CD4-positive, CD25-positive, alpha-beta regulatory T cell (primary cell): ENCODE data around the gene FHIT. TPM values are rescaled to one million over a fixed set of nuclear protein-coding genes. Genes with fewer than 3 reads are reported as not detected.

ENCODE experiments used
- ATAC-seq, 2 donors: fragments of 150-1000 bp; cut with Tn5 transposase; one replicate each; pipeline ENCODE4 v1.10.0; 2021; ENCODE audit warnings: low read depth in 2 of 2, moderate number of reproducible peaks in 2 of 2, moderate library complexity in 1 of 2
- DNase-seq, 3 donors: peaks; one replicate each; pipeline versions ENCODE4 v3.0.0 to v3.0.0-alpha.2; 2012 to 2022; ENCODE audit warnings: mixed read lengths in 1 of 3
- H3K27ac ChIP-seq: one replicate; pipeline ENCODE4 v1.7.0; 2013; ENCODE audit warnings: mild to moderate bottlenecking, low read length; ENCODE audit not compliant: insufficient read depth, poor library complexity, severe bottlenecking
- H3K27me3 ChIP-seq: one replicate; pipeline ENCODE4 v1.7.0; 2013; ENCODE audit warnings: low read length; ENCODE audit not compliant: control insufficient read depth, insufficient read depth
- H3K36me3 ChIP-seq: one replicate; pipeline ENCODE4 v1.7.0; 2013; ENCODE audit warnings: mild to moderate bottlenecking, low read length, moderate library complexity; ENCODE audit not compliant: control insufficient read depth, insufficient read depth
- H3K4me1 ChIP-seq: 2 replicates; pipeline ENCODE4 v1.7.0; 2013; ENCODE audit warnings: mild to moderate bottlenecking, low read length; ENCODE audit not compliant: insufficient read depth, control insufficient read depth, poor library complexity, severe bottlenecking
- H3K4me3 ChIP-seq: one replicate; pipeline ENCODE4 v1.7.0; 2013; ENCODE audit warnings: low read depth, mild to moderate bottlenecking, low read length, moderate library complexity
- H3K9me3 ChIP-seq, 2 experiments: 1 replicate in 1 of 2; 2 replicates in 1 of 2; pipeline ENCODE4 v1.7.0; 2013; ENCODE audit warnings: low read length in 2 of 2, mild to moderate bottlenecking in 1 of 2, moderate library complexity in 1 of 2; ENCODE audit not compliant: control insufficient read depth in 2 of 2
- H3K27ac Mint-ChIP-seq, 3 donors: one replicate each; pipeline ENCODE4 v1.8.0; 2020 to 2022; ENCODE audit warnings: mild to moderate bottlenecking in 3 of 3, mixed read lengths in 3 of 3, moderate library complexity in 2 of 3
- H3K27me3 Mint-ChIP-seq: one replicate; pipeline ENCODE4 v1.8.0; 2022; ENCODE audit warnings: mild to moderate bottlenecking, mixed read lengths
- H3K36me3 Mint-ChIP-seq: one replicate; pipeline ENCODE4 v1.8.0; 2020; ENCODE audit warnings: mixed read lengths
- H3K4me1 Mint-ChIP-seq, 4 donors: one replicate each; pipeline ENCODE4 v1.8.0; 2020 to 2022; ENCODE audit warnings: mixed read lengths in 4 of 4, mild to moderate bottlenecking in 1 of 4
- H3K4me3 Mint-ChIP-seq, 4 donors: one replicate each; pipeline ENCODE4 v1.8.0; 2020 to 2022; ENCODE audit warnings: mild to moderate bottlenecking in 4 of 4, mixed read lengths in 4 of 4, moderate library complexity in 3 of 4
- H3K9me3 Mint-ChIP-seq, 7 donors: one replicate each; pipeline ENCODE4 v1.8.0; 2020 to 2022; ENCODE audit warnings: mixed read lengths in 7 of 7, mild to moderate bottlenecking in 3 of 7, moderate library complexity in 2 of 7
- polyA plus RNA-seq, 4 donors: library from polyadenylated mRNA; unstranded; fragments of 300-500 nt; fragmentation: Illumina TruSeq; gene quantifications; one replicate each; pipeline ENCODE4 v1.2.3, GENCODE V29; 2021
- total RNA-seq: library from RNA; stranded (reverse); gene quantifications from one replicate; pipeline ENCODE4 v1.2.3, GENCODE V29; 2022

The FHIT gene
- total and polyA plus RNA-seq, 5 donors from 2014 or later = 7.8 to 120 (median 14.4) TPM

- Histone ChIP-seq H3K27ac (no peak overlapping the region), H3K9me3 (no peaks in the 10 kb centered on the region), H3K4me3 (no peak overlapping the region), H3K27me3 (no peaks in the 10 kb centered on the region), H3K4me1 (no peaks in the 10 kb centered on the region), H3K36me3 (no peaks in the 10 kb centered on the region)
- Mint-ChIP-seq H3K4me1 (no peaks in the 10 kb centered on the region), H3K4me3 (no peak overlapping the region), H3K27me3 (no peaks in the 10 kb centered on the region), H3K36me3 (no peaks in the 10 kb centered on the region), H3K27ac (no peak overlapping the region), H3K9me3 (peaks cover 0 to 12% (median 4%) of the 10 kb centered on the region in 7 donors)
- DNase-seq (no peak), ATAC-seq (no peak)
These were observed 163.8 kb downstream of the FHIT start for GRCh38 chr3:61087465-61087864.

- Histone ChIP-seq H3K9me3 (no peaks in the 10 kb centered on the region), H3K27me3 (no peaks in the 10 kb centered on the region), H3K27ac (no peak overlapping the region), H3K36me3 (no peaks in the 10 kb centered on the region), H3K4me3 (no peak overlapping the region), H3K4me1 (no peaks in the 10 kb centered on the region)
- DNase-seq (no peak), ATAC-seq (no peak)
- peaks cover 0 to 10% (median 4%) of the 10 kb centered on the region in 7 donors for H3K9me3 Mint-ChIP-seq
- no peak overlapping the region for H3K27ac Mint-ChIP-seq
- no peaks in the 10 kb centered on the region for H3K4me1 Mint-ChIP-seq
- H3K4me3 Mint-ChIP-seq = no peak overlapping the region
- peaks cover 4% of the 10 kb centered on the region for H3K27me3 Mint-ChIP-seq
- H3K36me3 Mint-ChIP-seq = no peaks in the 10 kb centered on the region
These were observed 169.7 kb downstream of the FHIT start for GRCh38 chr3:61081554-61081953.

- Histone ChIP-seq H3K9me3 (no peaks in the 10 kb centered on the region), H3K27me3 (no peaks in the 10 kb centered on the region), H3K36me3 (no peaks in the 10 kb centered on the region), H3K4me3 (no peak overlapping the region), H3K27ac (no peak overlapping the region), H3K4me1 (no peaks in the 10 kb centered on the region)
- Mint-ChIP-seq H3K9me3 (peaks cover 0 to 10% (median 4%) of the 10 kb centered on the region in 7 donors), H3K4me3 (no peak overlapping the region), H3K4me1 (no peaks in the 10 kb centered on the region), H3K27ac (no peak overlapping the region), H3K36me3 (no peaks in the 10 kb centered on the region), H3K27me3 (peaks cover 4% of the 10 kb centered on the region)
- ATAC-seq = no peak
- DNase-seq = no peak
These were observed 170.4 kb downstream of the FHIT start for GRCh38 chr3:61080737-61081445.

GRCh38 chr3:61078048-61078752, 173.1 kb downstream of the FHIT start:
- Mint-ChIP-seq H3K27ac (no peak overlapping the region), H3K4me3 (no peak overlapping the region), H3K27me3 (peaks cover 4% of the 10 kb centered on the region), H3K9me3 (peaks cover 0 to 4% (median 0%) of the 10 kb centered on the region in 7 donors), H3K36me3 (no peaks in the 10 kb centered on the region), H3K4me1 (no peaks in the 10 kb centered on the region)
- no peak for ATAC-seq
- no peak for DNase-seq
- Histone ChIP-seq H3K4me1 (no peaks in the 10 kb centered on the region), H3K4me3 (no peak overlapping the region), H3K9me3 (no peaks in the 10 kb centered on the region), H3K27me3 (no peaks in the 10 kb centered on the region), H3K36me3 (no peaks in the 10 kb centered on the region), H3K27ac (no peak overlapping the region)

GRCh38 chr3:61077551-61077950, 173.7 kb downstream of the FHIT start:
- Histone ChIP-seq H3K36me3 (no peaks in the 10 kb centered on the region), H3K4me1 (no peaks in the 10 kb centered on the region), H3K9me3 (no peaks in the 10 kb centered on the region), H3K4me3 (no peak overlapping the region), H3K27ac (no peak overlapping the region), H3K27me3 (no peaks in the 10 kb centered on the region)
- peaks cover 0 to 4% (median 0%) of the 10 kb centered on the region in 7 donors for H3K9me3 Mint-ChIP-seq
- H3K27ac Mint-ChIP-seq = no peak overlapping the region
- no peak overlapping the region for H3K4me3 Mint-ChIP-seq
- ATAC-seq (no peak), DNase-seq (no peak)
- H3K27me3 Mint-ChIP-seq = peaks cover 4% of the 10 kb centered on the region
- H3K4me1 Mint-ChIP-seq = no peaks in the 10 kb centered on the region
- no peaks in the 10 kb centered on the region for H3K36me3 Mint-ChIP-seq

- no peak overlapping the region for H3K4me3 ChIP-seq
- Mint-ChIP-seq H3K4me1 (no peaks in the 10 kb centered on the region), H3K27me3 (peaks cover 4% of the 10 kb centered on the region), H3K27ac (no peak overlapping the region), H3K4me3 (no peak overlapping the region), H3K36me3 (no peaks in the 10 kb centered on the region), H3K9me3 (peaks cover 0 to 8% (median 0%) of the 10 kb centered on the region in 7 donors)
- no peaks in the 10 kb centered on the region for H3K4me1 ChIP-seq
- DNase-seq = no peak
- no peak overlapping the region for H3K27ac ChIP-seq
- no peak for ATAC-seq
- H3K36me3 ChIP-seq = no peaks in the 10 kb centered on the region
- no peaks in the 10 kb centered on the region for H3K27me3 ChIP-seq
- no peaks in the 10 kb centered on the region for H3K9me3 ChIP-seq
These were observed 176.5 kb downstream of the FHIT start for GRCh38 chr3:61074783-61075182.

- Histone ChIP-seq H3K9me3 (no peaks in the 10 kb centered on the region), H3K27me3 (no peaks in the 10 kb centered on the region), H3K4me1 (no peaks in the 10 kb centered on the region), H3K4me3 (no peak overlapping the region), H3K36me3 (no peaks in the 10 kb centered on the region), H3K27ac (no peak overlapping the region)
- Mint-ChIP-seq H3K4me1 (no peaks in the 10 kb centered on the region), H3K9me3 (peaks cover 0 to 8% (median 0%) of the 10 kb centered on the region in 7 donors), H3K27me3 (peaks cover 4% of the 10 kb centered on the region), H3K27ac (no peak overlapping the region), H3K36me3 (no peaks in the 10 kb centered on the region), H3K4me3 (no peak overlapping the region)
- DNase-seq (no peak), ATAC-seq (no peak)
These were observed 177.6 kb downstream of the FHIT start for GRCh38 chr3:61073566-61074165.
